ENCODE measurements around the gene SYT12. TPM values are rescaled to one million over a fixed set of nuclear protein-coding genes. Genes with fewer than 3 reads are reported as not detected.

SYT12 gene
- total RNA-seq, 1 experiment from 2014 or later = 4.6 TPM

GRCh38 chr11:67054346-67054835 lies 31.5 kb downstream of the SYT12 start (continued):
- TF ChIP-seq, protein P1, sequence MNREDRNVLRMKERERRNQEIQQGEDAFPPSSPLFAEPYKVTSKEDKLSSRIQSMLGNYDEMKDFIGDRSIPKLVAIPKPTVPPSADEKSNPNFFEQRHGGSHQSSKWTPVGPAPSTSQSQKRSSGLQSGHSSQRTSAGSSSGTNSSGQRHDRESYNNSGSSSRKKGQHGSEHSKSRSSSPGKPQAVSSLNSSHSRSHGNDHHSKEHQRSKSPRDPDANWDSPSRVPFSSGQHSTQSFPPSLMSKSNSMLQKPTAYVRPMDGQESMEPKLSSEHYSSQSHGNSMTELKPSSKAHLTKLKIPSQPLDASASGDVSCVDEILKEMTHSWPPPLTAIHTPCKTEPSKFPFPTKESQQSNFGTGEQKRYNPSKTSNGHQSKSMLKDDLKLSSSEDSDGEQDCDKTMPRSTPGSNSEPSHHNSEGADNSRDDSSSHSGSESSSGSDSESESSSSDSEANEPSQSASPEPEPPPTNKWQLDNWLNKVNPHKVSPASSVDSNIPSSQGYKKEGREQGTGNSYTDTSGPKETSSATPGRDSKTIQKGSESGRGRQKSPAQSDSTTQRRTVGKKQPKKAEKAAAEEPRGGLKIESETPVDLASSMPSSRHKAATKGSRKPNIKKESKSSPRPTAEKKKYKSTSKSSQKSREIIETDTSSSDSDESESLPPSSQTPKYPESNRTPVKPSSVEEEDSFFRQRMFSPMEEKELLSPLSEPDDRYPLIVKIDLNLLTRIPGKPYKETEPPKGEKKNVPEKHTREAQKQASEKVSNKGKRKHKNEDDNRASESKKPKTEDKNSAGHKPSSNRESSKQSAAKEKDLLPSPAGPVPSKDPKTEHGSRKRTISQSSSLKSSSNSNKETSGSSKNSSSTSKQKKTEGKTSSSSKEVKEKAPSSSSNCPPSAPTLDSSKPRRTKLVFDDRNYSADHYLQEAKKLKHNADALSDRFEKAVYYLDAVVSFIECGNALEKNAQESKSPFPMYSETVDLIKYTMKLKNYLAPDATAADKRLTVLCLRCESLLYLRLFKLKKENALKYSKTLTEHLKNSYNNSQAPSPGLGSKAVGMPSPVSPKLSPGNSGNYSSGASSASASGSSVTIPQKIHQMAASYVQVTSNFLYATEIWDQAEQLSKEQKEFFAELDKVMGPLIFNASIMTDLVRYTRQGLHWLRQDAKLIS (CRISPR knock-in tag; IDR thresholded peaks at IDR 0.05; ENCODE audit: borderline replicate concordance) = no peak
- TF ChIP-seq FOXJ3 (CRISPR knock-in tag; IDR thresholded peaks at IDR 0.05; ENCODE audit: borderline replicate concordance) = no peak

DNA sequence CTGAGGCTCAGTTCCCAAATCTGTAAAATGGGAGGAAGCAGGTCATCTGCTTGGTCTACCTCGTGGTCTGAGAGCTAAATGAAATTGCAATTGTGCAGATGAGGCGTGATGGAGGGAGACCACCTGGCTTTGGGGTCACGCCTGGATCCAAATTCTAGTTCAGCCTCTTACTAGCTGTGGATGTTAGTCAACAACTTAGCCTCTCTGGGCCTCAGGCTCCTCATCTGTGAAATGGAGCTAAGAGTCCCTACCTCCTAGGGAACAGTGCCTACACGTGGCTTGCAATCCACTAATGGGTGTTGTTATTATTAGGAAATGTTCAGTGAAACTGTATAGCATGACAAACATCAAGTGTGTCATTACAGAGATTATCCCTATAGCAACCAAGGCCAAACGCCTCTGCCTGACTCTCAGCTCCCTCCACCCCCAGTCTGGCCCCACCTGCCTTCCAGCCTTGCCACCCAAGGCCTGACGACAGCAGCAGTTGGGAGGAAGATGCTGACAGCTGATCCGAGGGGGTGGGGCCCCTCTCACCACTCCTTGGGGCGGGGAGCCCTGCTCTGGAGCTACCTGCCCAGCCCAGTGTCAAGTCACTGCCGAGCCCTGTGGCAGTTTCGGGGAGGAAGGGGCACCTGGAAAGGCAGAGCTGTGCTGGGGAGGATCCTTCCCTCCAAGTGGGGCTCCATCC lies 32.0 kb downstream of the SYT12 start:
- Mint-ChIP-seq H3K4me1 (peaks cover 23% of the 10 kb centered on the region), H3K4me3 (no peak overlapping the region), H3K9me3 (no peaks in the 10 kb centered on the region), H3K27ac (no peak overlapping the region), H3K27me3 (ENCODE audit: low read depth) (no peaks in the 10 kb centered on the region; the same call in 1 of the 2 replicates), H3K36me3 (no peaks in the 10 kb centered on the region)
- DNase-seq (ENCODE audit: low spot score) (no peak), ATAC-seq (no peak)
- CTCF ChIA-PET = interaction anchor here (0.5 to 5.7 kb wide), 19 partner anchors 10 to 787 kb away, joined by 3 to 82 read pairs (median 5); partner anchors contain the start of genes MRPL11 and SYT12
- TF ChIP-seq GABPB1 (CRISPR knock-in tag; IDR thresholded peaks at IDR 0.05) (peak; percentile 27), CBFB (CRISPR knock-in tag; IDR thresholded peaks at IDR 0.05; ENCODE audit: low read depth) (no peak)
- POLR2A ChIA-PET = interaction anchor here (0.7 kb wide), 1 partner anchor 18 kb away, joined by 5 read pairs; no protein-coding TSS in a partner anchor

- TF ChIP-seq ZNF416 (CRISPR knock-in tag; IDR thresholded peaks at IDR 0.05) (no peak), PRDM15 (CRISPR knock-in tag; IDR thresholded peaks at IDR 0.05) (peak; percentile 49; the same call in 1 of the 2 replicates)
- peak overlapping the region; percentile 73 for H3K4me3 Mint-ChIP-seq
- CTCF ChIA-PET = interaction anchor here (0.7 to 5.7 kb wide), 14 partner anchors 9 to 738 kb away, joined by 3 to 82 read pairs (median 6); partner anchors contain the start of genes MRPL11 and SYT12
- ATAC-seq (no peak), DNase-seq (ENCODE audit: low spot score) (no peak)
- POLR2A ChIA-PET = no interaction called here
- peaks cover 23% of the 10 kb centered on the region for H3K4me1 Mint-ChIP-seq
- H3K27ac Mint-ChIP-seq = 0 out of 2 replicates have a peak overlapping the region, but pooled peaks have one; percentile 72
- no peaks in the 10 kb centered on the region for H3K36me3 Mint-ChIP-seq
- no peaks in the 10 kb centered on the region; the same call in 1 of the 2 replicates for H3K27me3 Mint-ChIP-seq (ENCODE audit: low read depth)
- H3K9me3 Mint-ChIP-seq = no peaks in the 10 kb centered on the region
These were observed 32.9 kb downstream of the SYT12 start for GRCh38 chr11:67055812-67056211.

DNA sequence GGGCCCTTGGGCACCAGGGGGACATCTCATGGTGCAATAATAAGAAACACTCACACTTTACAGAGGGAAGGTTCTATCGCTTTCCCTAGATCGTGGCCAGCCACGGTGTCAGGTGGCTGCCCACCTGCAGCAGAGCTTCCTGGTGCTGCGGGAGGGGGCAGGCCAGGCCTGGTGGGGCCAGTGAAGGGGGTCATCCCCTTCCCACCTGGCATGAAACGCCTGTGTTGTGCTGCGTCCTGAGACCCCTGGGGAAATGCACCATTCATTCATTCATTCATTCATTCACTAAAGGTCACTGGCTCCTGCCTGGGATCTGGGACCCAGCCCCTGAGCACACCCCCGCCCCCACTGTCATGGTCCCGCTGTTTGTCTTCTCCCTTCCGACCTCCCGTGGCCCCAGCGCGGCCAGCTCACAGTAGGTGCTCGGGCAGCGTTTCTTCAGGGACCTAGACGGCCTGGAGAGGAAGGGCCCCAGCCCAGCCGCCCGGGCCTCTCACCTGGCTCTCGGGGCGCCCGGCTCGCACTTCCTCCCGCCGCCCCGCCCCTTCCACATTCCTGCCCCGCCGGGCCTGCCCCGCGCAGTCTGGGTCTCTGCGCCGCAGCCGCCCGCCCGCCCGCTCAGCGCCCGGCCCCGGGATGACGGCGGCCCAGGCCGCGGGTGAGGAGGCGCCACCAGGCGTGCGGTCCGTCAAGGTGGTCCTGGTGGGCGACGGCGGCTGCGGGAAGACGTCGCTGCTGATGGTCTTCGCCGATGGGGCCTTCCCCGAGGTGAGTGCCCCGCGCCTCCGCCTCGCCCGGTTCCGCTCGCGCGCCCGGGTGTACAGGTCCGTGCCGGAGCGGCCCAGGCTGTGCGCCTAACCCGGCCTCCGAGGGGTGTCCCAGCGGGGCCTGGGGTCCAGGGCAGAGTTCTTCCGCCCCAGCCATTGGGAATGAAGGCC lies 33.6 kb downstream of the SYT12 start, which contains the start of gene RHOD:
Gene RHOD (plus strand): TSS at position 581 of the 938 bp plus-strand sequence. CDS start 56 bp downstream, at position 637.
- CTCF ChIA-PET = interaction anchor here (1.4 to 5.7 kb wide), 9 partner anchors 8 to 261 kb away, joined by 3 to 82 read pairs (median 8); partner anchors contain the start of gene SYT12
- POLR2A ChIA-PET = no interaction called here
- no peaks in the 10 kb centered on the region for H3K36me3 Mint-ChIP-seq
- H3K4me3 Mint-ChIP-seq = peak within 1 kb of the TSS; percentile 73
- peaks cover 23% of the 10 kb centered on the region for H3K4me1 Mint-ChIP-seq
- peak; percentile 75 for DNase-seq (ENCODE audit: low spot score)
- peak; percentile 78 for ATAC-seq
- 0 out of 2 replicates have a peak within 1 kb of the TSS, but pooled peaks have one; percentile 72 for H3K27ac Mint-ChIP-seq
- H3K9me3 Mint-ChIP-seq = no peaks in the 10 kb centered on the region
- H3K27me3 Mint-ChIP-seq (ENCODE audit: low read depth) = no peaks in the 10 kb centered on the region; the same call in 1 of the 2 replicates
- 0 out of 2 replicates have a peak, but pooled peaks have one; percentile 54 for TF ChIP-seq ZNF121 (CRISPR knock-in tag; IDR thresholded peaks at IDR 0.05)
- 0 out of 2 replicates have a peak, but pooled peaks have one; percentile 28 for TF ChIP-seq NR2C2 (CRISPR knock-in tag; IDR thresholded peaks at IDR 0.05)
- no peak for TF ChIP-seq CDX4 (CRISPR knock-in tag; IDR thresholded peaks at IDR 0.05; ENCODE audit: borderline replicate concordance)
- TF ChIP-seq, protein P2, sequence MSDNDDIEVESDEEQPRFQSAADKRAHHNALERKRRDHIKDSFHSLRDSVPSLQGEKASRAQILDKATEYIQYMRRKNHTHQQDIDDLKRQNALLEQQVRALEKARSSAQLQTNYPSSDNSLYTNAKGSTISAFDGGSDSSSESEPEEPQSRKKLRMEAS (CRISPR knock-in tag; IDR thresholded peaks at IDR 0.05) = peak; percentile 37; the same call in 1 of the 2 replicates
- TF ChIP-seq, protein P3, sequence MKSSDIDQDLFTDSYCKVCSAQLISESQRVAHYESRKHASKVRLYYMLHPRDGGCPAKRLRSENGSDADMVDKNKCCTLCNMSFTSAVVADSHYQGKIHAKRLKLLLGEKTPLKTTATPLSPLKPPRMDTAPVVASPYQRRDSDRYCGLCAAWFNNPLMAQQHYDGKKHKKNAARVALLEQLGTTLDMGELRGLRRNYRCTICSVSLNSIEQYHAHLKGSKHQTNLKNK (CRISPR knock-in tag; IDR thresholded peaks at IDR 0.05) = no peak
- peak; percentile 28; the same call in 1 of the 2 replicates for TF ChIP-seq FOXK1 (CRISPR knock-in tag; IDR thresholded peaks at IDR 0.05)
- 0 out of 2 replicates have a peak, but pooled peaks have one; percentile 60 for TF ChIP-seq FOXP1 (CRISPR knock-in tag; IDR thresholded peaks at IDR 0.05; ENCODE audit: borderline replicate concordance)
- TF ChIP-seq TEAD1 (CRISPR knock-in tag; IDR thresholded peaks at IDR 0.05) = peak; percentile 80; the same call in 1 of the 2 replicates
- TF ChIP-seq KAT7 (CRISPR knock-in tag; IDR thresholded peaks at IDR 0.05; ENCODE audit: borderline replicate concordance) = 0 out of 2 replicates have a peak, but pooled peaks have one; percentile 33
- TF ChIP-seq RELA (CRISPR knock-in tag; IDR thresholded peaks at IDR 0.05; ENCODE audit: borderline replicate concordance) = no peak
- peak; percentile 74 for TF ChIP-seq ZNF423 (CRISPR knock-in tag; IDR thresholded peaks at IDR 0.05)

Data from WTC11 (cell line).